Renal cortical epithelial cell (primary cell): ENCODE results near the gene RAB3C. TPM values are rescaled to one million over a fixed set of nuclear protein-coding genes. Genes with fewer than 3 reads are reported as not detected.
"Not testable (repeated sequence)": the region's sequence is repeated elsewhere in the genome, so short reads cannot be mapped to it uniquely, and the experiment has no call there.

Experiments
- DNase-seq: peaks from one replicate; pipeline ENCODE4 v3.0.0-alpha.2; 2011; ENCODE audit warnings: low read depth
- total RNA-seq: library from RNA; depleted of rRNA; stranded (reverse); fragments of >200 nt; gene quantifications from 2 replicates; pipeline ENCODE4 v1.2.3, GENCODE V29; 2014

The RAB3C gene
- total RNA-seq, 1 donor from 2014 or later: not detected

DNA sequence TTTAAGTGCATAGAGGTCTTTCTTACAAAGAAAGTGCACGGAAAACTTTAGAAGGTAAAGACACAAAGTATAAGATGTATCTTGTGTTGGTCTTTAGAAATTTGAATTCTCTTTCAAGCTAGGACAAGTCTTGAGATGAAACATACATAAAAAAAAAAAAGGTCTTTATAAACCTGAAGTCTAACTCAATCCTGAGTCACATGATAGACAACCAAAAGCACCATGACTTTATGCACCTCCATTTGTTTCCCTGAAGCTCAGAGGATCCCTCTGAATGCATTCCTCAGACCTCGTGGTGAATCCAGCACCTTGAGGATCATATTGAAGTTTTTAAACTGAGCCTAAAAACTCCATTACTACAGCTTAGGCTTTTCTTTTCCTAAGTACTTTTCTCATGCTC lies 91.8 kb downstream of the RAB3C start:
- DNase-seq: no peak

- DNase-seq: peak; percentile 2
Observed at GRCh38 chr5:58675341-58675740, 92.5 kb downstream of the RAB3C start.

GRCh38 chr5:58677650-58678049 lies 94.8 kb downstream of the RAB3C start:
- DNase-seq: no peak

GRCh38 chr5:58680503-58680902 lies 97.6 kb downstream of the RAB3C start:
- DNase-seq: no peak

DNA sequence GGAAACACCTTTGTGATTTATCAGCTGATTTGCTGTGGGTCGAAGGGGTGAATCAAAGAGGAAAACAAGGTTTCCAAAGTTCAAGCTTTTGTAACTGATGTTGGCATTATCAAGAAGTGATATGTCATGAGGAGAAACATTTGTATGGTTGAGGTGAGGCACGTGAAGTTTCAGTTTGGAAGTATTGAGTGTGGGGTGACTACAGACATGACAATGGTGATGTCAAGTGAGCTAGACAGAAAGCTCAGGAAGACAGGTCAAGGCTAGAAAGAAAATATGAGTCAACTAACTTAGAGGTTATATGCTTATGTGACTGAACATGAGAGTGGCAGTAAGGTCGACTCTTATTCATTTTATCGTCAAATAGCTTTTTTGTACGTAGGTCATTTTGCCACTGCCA lies 99.1 kb downstream of the RAB3C start:
- DNase-seq: no peak

- no peak for DNase-seq
Observed at GRCh38 chr5:58683567-58683966, 100.7 kb downstream of the RAB3C start.

GRCh38 chr5:58687079-58687478 lies 104.2 kb downstream of the RAB3C start:
- DNase-seq: no peak

DNA sequence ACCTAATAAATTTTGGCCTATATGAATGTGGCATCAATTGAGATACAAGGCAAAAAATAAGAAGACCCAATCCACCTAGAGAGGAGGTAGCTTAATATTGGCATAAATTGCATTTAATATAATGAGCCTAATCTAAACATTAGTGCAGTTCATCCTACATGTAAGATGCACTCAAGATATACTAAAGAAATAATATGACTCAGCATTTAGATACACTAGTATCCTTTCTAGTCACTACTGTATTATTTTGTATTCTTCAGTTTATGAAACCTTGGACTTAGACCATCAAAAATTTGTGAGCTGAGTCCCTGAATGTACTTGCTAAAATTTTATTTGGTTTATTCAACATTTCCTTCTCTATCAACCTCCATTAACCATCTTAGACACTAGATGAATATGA lies 104.7 kb downstream of the RAB3C start:
- no peak for DNase-seq

GRCh38 chr5:58699088-58699761 lies 116.3 kb downstream of the RAB3C start:
- DNase-seq: not testable (repeated sequence)

- DNase-seq: no peak
Observed at GRCh38 chr5:58699762-58700118, 116.9 kb downstream of the RAB3C start.

DNA sequence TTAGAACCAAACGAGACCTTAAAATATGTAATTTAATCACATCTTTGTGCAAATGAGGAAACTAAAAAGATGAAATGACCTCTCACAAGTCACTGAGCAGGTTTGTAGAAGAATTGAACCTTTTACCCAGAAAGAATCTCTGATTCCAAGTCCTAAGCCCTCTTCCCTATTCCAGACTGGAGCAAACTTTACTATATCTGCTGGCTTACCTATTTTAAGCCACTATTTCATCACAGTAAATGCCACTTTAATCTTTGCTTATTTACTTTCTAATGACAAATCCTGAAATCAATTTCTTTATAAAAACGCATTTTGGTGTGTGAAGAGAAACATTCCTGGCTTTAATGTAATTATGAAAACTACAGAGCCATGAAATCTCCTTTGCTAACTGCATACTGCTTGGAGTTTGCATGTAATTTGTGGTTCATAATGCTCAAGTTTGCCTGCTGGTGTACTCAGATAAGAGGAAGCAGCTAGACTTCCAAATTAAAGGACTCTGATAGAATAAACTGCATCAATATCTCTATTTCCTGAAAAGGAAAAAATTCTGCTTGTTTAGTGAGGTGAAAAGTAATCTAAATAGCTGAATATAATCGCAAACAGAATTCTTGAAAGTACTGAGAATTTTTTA lies 121.2 kb downstream of the RAB3C start:
- no peak for DNase-seq

- no peak for DNase-seq
Observed at GRCh38 chr5:58706736-58707135, 123.9 kb downstream of the RAB3C start.

DNA sequence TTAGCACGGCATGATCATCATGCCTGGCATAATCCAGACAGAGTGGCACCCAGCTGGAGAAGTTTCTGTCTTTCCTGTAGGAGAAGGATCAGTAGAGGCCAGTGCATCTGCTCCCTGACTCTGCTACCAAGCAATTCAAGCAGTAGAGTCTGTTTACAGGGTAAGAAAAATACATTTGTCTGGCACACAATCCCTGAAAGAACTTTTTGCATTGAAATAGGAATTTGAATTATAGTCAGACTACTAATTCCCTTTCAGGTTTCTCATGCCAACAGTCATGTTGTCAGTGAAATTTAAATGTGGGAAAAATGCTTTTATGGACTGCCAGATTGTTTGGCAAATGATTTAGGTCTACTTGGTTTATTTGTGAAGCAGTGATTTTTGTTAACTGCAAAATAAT lies 125.6 kb downstream of the RAB3C start:
- DNase-seq: no peak

DNA sequence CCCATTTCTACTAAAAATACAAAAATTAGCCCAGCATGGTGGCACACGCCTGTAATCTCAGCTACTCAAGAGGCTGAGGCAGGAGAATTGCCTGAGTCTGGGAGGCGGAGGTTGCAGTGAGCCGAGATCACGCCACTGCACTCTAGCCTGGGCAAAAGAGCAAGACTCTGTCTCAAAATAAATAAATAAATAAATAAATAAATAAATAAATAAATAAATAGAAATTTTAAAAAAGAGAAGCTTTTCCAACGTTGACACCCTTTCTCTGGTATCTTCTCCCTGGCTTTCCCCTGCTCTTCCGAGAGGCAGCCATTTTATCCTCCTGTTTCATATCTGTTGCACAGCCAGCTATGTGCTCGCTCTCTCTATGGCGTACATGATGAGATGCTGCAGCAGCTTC lies 127.5 kb downstream of the RAB3C start:
- DNase-seq: not testable (repeated sequence)

DNA sequence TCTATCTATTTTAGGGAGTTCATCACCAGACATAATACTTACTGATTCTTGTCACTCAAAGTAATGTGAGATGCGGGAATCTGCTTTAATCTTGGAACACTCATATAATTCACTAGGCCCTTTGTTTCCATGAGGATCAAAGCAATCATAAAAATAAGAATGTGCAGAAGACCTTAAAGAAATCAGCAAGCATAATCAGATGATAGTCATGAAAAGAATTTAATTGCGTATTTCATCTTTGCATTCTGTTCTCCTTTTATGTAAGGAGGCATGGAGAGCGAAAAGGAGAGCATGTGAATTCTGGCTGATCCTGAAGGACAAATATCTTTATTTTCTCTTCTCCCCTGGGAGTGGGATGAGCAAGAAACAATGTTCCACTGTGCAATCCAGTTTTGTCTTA lies 128.0 kb downstream of the RAB3C start:
- no peak for DNase-seq

DNA sequence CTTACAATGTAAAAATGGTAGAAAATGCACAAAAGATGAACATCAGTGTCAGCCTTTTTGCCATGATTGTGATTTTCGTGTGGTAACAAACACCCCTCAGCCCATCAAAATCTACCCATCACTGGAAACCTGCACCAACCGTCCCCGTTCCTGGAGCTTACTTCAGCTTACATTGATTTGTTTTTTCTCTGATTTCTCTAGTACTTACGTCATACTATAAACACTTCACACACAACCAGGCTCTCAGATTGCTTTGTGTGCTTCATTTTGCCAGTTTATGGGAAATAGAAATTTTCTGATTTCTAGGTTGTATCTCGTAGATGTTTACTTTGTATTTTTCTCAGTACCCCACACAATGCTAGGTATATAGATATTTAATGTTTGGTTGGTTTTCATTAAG lies 129.1 kb downstream of the RAB3C start:
- no peak for DNase-seq

DNA sequence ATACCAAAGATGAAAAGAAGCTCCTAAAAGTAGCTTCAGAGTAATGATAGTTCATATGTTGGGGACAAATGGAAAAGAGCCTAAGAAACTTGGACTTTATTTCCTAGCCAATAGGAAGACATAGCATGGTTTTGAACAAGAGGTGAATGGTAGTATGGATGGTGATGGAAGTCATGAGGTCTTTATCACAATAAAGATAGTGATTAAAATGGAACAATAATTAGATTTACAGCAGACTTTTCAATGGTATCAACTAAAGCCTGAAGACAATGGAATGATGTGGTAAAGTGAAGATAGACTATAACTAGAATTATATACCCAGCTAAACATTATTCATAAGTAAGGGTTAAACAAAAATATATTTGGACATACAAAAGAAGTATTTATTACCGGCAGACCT lies 131.2 kb downstream of the RAB3C start:
- no peak for DNase-seq

- no peak for DNase-seq
Observed at GRCh38 chr5:58715997-58716656, 133.3 kb downstream of the RAB3C start.

DNA sequence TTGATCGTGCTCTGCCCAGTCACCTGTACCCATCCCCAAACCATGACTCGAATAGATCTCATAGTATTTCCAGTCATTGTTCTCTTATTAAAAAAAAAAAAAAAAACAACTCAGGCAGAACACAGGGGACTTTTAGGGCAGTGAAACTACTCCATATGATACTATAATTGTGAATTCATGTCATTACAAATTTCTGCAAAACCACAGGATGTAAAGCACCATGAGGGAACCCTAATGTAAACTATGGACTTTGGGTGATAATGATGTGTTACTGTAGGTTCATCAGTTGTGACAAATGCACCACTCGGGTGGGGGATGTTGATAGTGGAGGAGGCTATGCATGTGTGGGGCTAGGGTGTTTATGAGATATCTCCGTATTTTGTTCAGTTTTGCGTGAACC lies 133.8 kb downstream of the RAB3C start:
- DNase-seq: no peak

- DNase-seq: no peak
Observed at GRCh38 chr5:58717303-58718007, 134.6 kb downstream of the RAB3C start.

DNA sequence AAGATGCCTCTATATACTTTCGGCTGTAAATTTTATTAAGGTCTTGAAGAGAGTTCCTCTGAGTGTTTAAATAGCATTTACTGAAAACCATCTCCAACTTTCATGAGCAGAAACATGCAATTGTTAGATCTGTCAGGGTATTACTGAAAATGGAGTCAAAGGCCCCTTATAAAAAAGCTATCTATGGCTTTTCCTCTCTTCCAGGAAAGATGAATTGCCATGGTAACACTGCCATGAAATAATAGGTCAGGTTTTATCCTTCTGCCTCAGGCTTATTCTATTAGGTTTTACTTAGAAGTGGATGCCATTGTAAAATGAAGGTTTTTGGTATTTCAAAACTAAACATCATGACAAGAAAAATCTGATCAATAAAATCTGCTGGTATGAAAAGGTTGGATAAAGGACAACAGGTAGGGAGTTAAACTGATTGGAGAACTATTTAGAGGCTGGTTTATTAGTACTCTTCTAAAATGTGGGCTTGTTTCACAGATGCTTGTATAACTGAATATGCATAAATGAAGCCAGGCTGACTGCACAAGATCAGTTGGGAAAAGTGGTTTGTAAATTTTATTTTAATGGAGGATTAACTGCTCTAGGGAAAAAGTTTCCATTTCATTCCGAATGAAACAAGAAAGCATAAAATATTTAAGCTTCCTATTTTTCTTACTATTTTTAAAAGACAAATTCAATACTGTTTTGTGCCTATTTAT lies 135.5 kb downstream of the RAB3C start:
- DNase-seq: no peak

DNA sequence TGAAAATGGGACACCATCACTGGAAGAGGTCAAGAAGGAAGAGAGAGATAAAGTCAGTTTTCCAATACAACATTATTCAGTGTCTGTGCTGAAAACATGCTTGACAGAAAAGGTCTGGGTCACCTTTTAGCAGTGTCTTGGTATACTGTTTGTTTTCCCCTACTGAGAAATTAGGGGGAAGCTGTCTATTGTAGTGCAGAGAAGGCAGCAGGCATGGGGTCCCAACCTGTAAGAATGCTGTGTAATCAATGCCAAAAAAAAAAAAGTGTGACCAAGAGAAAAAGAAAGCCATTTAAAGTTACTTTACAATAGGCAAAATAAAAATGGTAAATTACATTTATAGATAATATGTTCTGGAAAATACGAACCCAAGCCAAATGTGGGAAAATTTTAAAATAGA lies 139.3 kb downstream of the RAB3C start:
- DNase-seq: no peak
